ENCODE measurements around the gene WDR4.

Gene WDR4

DNA sequence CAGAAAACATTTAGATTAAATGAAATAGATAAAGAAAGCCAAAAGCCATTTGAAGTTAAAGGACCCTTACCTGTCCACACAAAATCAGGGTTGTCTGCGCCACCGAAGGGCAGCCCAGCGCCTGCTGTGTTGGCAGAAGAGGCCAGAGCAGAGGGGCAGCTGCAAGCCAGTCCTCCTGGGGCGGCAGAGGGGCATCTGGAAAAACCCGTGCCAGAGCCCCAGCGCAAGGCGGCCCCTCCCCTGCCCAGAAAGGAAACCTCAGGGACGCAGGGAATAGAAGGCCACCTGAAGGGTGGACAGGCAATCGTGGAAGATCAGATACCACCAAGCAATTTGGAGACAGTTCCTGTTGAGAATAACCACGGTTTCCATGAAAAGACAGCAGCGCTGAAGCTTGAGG lies 24.5 kb upstream of the WDR4 start:
- ATAC-seq: no peak
- TF ChIP-seq ZNF70 (CRISPR knock-in tag; IDR thresholded peaks at IDR 0.05) (no peak), ZNF8 (CRISPR knock-in tag; IDR thresholded peaks at IDR 0.05) (no peak), TOX (CRISPR knock-in tag; IDR thresholded peaks at IDR 0.05; ENCODE audit: borderline replicate concordance) (no peak), ZFP30 (CRISPR knock-in tag; IDR thresholded peaks at IDR 0.05) (no peak), BACH2 (CRISPR knock-in tag; IDR thresholded peaks at IDR 0.05; ENCODE audit: borderline replicate concordance) (no peak), CSRNP3 (CRISPR knock-in tag; IDR thresholded peaks at IDR 0.05) (no peak), TCF4 (CRISPR knock-in tag; IDR thresholded peaks at IDR 0.05; ENCODE audit: borderline replicate concordance) (no peak), OSR1 (CRISPR knock-in tag; IDR thresholded peaks at IDR 0.05) (no peak), POU6F1 (CRISPR knock-in tag; IDR thresholded peaks at IDR 0.05; ENCODE audit: borderline replicate concordance, low read depth) (no peak), PPARA (CRISPR knock-in tag; IDR thresholded peaks at IDR 0.05; ENCODE audit: borderline replicate concordance) (no peak), ZC3H10 (CRISPR knock-in tag; IDR thresholded peaks at IDR 0.05) (no peak), RARB (CRISPR knock-in tag; IDR thresholded peaks at IDR 0.05) (no peak), CSDC2 (CRISPR knock-in tag; IDR thresholded peaks at IDR 0.05) (no peak), GLIS3 (CRISPR knock-in tag; IDR thresholded peaks at IDR 0.05) (no peak), TSHZ2 (CRISPR knock-in tag; IDR thresholded peaks at IDR 0.05) (no peak), ZNF565 (CRISPR knock-in tag; conservative IDR thresholded peaks at IDR 0.05; ENCODE audit: low read depth) (no peak), ISL1 (CRISPR knock-in tag; IDR thresholded peaks at IDR 0.05) (no peak), SNAI2 (CRISPR knock-in tag; IDR thresholded peaks at IDR 0.05) (no peak), ZFP3 (CRISPR knock-in tag; IDR thresholded peaks at IDR 0.05) (no peak)
- TF ChIP-seq, protein P1, sequence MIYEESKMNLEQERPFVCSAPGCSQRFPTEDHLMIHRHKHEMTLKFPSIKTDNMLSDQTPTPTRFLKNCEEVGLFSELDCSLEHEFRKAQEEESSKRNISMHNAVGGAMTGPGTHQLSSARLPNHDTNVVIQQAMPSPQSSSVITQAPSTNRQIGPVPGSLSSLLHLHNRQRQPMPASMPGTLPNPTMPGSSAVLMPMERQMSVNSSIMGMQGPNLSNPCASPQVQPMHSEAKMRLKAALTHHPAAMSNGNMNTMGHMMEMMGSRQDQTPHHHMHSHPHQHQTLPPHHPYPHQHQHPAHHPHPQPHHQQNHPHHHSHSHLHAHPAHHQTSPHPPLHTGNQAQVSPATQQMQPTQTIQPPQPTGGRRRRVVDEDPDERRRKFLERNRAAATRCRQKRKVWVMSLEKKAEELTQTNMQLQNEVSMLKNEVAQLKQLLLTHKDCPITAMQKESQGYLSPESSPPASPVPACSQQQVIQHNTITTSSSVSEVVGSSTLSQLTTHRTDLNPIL (CRISPR knock-in tag; IDR thresholded peaks at IDR 0.05; ENCODE audit: low read depth): no peak

DNA sequence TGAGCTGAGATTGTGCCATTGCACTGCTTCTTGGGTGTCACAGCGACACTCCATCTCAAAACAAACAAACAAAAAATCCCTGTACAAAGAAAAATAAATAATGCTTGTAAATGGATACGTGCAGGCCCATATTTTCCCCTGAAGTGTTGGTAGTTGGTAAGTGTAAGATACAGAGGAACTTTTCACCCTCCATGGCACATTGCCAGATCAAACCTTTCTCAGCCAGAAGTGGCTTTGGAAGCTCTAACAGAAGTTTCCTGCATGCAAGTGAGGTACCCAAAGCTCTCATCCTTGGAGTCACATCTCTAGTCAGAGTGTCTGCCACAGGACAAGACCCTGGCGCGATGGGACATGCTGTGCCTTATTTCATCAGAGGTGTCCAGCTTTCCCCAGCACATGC lies 21.1 kb upstream of the WDR4 start:
- no peak for ATAC-seq

More for the DNA sequence above, 21.1 kb upstream of the WDR4 start:
- TF ChIP-seq ZNF8 (CRISPR knock-in tag; IDR thresholded peaks at IDR 0.05) (no peak), CSDC2 (CRISPR knock-in tag; IDR thresholded peaks at IDR 0.05) (no peak), POU6F1 (CRISPR knock-in tag; IDR thresholded peaks at IDR 0.05; ENCODE audit: borderline replicate concordance, low read depth) (no peak), ZC3H10 (CRISPR knock-in tag; IDR thresholded peaks at IDR 0.05) (no peak), GLIS3 (CRISPR knock-in tag; IDR thresholded peaks at IDR 0.05) (no peak), TOX (CRISPR knock-in tag; IDR thresholded peaks at IDR 0.05; ENCODE audit: borderline replicate concordance) (no peak), ESRRG (CRISPR knock-in tag; IDR thresholded peaks at IDR 0.05) (no peak), ISL1 (CRISPR knock-in tag; IDR thresholded peaks at IDR 0.05) (no peak), ZFP30 (CRISPR knock-in tag; IDR thresholded peaks at IDR 0.05) (no peak), PPARA (CRISPR knock-in tag; IDR thresholded peaks at IDR 0.05; ENCODE audit: borderline replicate concordance) (no peak), CSRNP3 (CRISPR knock-in tag; IDR thresholded peaks at IDR 0.05) (no peak), BACH2 (CRISPR knock-in tag; IDR thresholded peaks at IDR 0.05; ENCODE audit: borderline replicate concordance) (no peak)
- TF ChIP-seq, protein P2, sequence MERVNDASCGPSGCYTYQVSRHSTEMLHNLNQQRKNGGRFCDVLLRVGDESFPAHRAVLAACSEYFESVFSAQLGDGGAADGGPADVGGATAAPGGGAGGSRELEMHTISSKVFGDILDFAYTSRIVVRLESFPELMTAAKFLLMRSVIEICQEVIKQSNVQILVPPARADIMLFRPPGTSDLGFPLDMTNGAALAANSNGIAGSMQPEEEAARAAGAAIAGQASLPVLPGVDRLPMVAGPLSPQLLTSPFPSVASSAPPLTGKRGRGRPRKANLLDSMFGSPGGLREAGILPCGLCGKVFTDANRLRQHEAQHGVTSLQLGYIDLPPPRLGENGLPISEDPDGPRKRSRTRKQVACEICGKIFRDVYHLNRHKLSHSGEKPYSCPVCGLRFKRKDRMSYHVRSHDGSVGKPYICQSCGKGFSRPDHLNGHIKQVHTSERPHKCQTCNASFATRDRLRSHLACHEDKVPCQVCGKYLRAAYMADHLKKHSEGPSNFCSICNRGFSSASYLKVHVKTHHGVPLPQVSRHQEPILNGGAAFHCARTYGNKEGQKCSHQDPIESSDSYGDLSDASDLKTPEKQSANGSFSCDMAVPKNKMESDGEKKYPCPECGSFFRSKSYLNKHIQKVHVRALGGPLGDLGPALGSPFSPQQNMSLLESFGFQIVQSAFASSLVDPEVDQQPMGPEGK (CRISPR knock-in tag; IDR thresholded peaks at IDR 0.05; ENCODE audit: borderline replicate concordance): no peak

Measured in SK-N-SH treated with all-trans-retinoic acid at 6 μM for 48 hours (cell line).